HK-2 (cell line): Measurements from ENCODE around the gene COL4A1.
A peak's percentile ranks its signal among the peaks of the same experiment; 100 is the strongest.

Source experiments
- DNase-seq: peaks from one replicate; pipeline ENCODE4 v3.0.0-alpha.2; 2018; ENCODE audit not compliant: unreplicated experiment

Gene COL4A1

GRCh38 chr13:110166598-110166997, 140.4 kb downstream of the COL4A1 start:
- no peak for DNase-seq

- no peak for DNase-seq
Observed at GRCh38 chr13:110164706-110165105, 142.3 kb downstream of the COL4A1 start.

- no peak for DNase-seq
Observed at GRCh38 chr13:110162866-110163658, 143.9 kb downstream of the COL4A1 start.

- DNase-seq, result no peak
Observed at GRCh38 chr13:110162053-110162452, 144.9 kb downstream of the COL4A1 start.

- DNase-seq, result no peak
Observed at GRCh38 chr13:110161112-110161882, 145.7 kb downstream of the COL4A1 start.

GRCh38 chr13:110158226-110158625, 148.7 kb downstream of the COL4A1 start:
- no peak for DNase-seq

- DNase-seq, result no peak
Observed at GRCh38 chr13:110157718-110158117, 149.2 kb downstream of the COL4A1 start.

GRCh38 chr13:110156301-110157049, 150.5 kb downstream of the COL4A1 start:
- DNase-seq, result no peak

GRCh38 chr13:110155072-110155471, 151.9 kb downstream of the COL4A1 start:
- no peak for DNase-seq

- DNase-seq, result no peak
Observed at GRCh38 chr13:110154410-110154933, 152.5 kb downstream of the COL4A1 start.

- DNase-seq, result no peak
Observed at GRCh38 chr13:110152351-110152750, 154.6 kb downstream of the COL4A1 start.

GRCh38 chr13:110151462-110151861, 155.5 kb downstream of the COL4A1 start:
- no peak for DNase-seq

- DNase-seq, result no peak
Observed at GRCh38 chr13:110150384-110151101, 156.4 kb downstream of the COL4A1 start.

- no peak for DNase-seq
Observed at GRCh38 chr13:110149036-110149435, 157.9 kb downstream of the COL4A1 start.

GRCh38 chr13:110140099-110140498, 166.9 kb downstream of the COL4A1 start:
- no peak for DNase-seq

- DNase-seq, result no peak
Observed at GRCh38 chr13:110138700-110139036, 168.3 kb downstream of the COL4A1 start.

- DNase-seq, result peak; percentile 70
Observed at GRCh38 chr13:110138010-110138699, 168.8 kb downstream of the COL4A1 start.

- DNase-seq, result peak; percentile 42
Observed at GRCh38 chr13:110137680-110138009, 169.3 kb downstream of the COL4A1 start.

GRCh38 chr13:110136660-110137585, 170.0 kb downstream of the COL4A1 start:
- no peak for DNase-seq
